ENCODE results near the gene ADCY2. TPM values are rescaled to one million over a fixed set of nuclear protein-coding genes. Genes with fewer than 3 reads are reported as not detected.
A peak's percentile ranks its signal among the peaks of the same experiment; 100 is the strongest.

ADCY2 gene
- total RNA-seq, 4 donors from 2014 or later = 4.8 to 9.1 (median 5.7) TPM

DNA sequence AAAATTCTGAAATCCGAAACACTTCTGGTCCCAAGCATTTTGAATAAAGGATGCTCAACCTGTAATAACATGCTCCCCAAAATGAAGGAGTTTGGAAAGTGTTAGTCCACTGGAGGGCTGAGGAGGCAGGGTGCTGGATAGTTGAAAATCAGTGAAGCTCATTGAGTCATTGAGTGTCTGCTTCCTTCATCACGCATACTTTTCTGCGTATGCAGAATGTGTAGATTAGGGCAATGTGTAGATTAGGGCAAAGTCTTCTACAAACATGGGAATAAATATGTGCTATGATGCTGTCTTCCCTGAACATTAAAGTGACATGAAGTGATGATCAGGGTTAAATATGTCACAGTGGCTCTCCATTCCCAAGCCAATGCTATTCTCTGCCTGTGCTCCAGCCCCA is 261.2 kb downstream of the ADCY2 start:
- intact Hi-C loops (cut with DNase I) = no loop called here
- Histone ChIP-seq H3K4me3 (no peak overlapping the region), H3K27ac (replicated peaks in 1 of 4) (no peak overlapping the region), H3K36me3 (no peaks in the 10 kb centered on the region), H3K27me3 (no peaks in the 10 kb centered on the region), H3K4me1 (peaks cover 0 to 5% (median 0%) of the 10 kb centered on the region in 4 donors), H3K9me3 (no peaks in the 10 kb centered on the region)
- peak; percentile 55 for DNase-seq (ENCODE audit: extremely low spot score)
- TF ChIP-seq EP300 (IDR thresholded peaks at IDR 0.05) = no peak
- no peak for TF ChIP-seq POLR2A (IDR thresholded peaks at IDR 0.05; ENCODE audit: low read depth)
- no peak for TF ChIP-seq POLR2AphosphoS5 (IDR thresholded peaks at IDR 0.05)
- no peak for TF ChIP-seq CTCF (IDR thresholded peaks at IDR 0.05)
- WGBS = 96% methylated on average over 3 of the region's 3 CpGs

- TF ChIP-seq POLR2AphosphoS5 (IDR thresholded peaks at IDR 0.05) (no peak), EP300 (IDR thresholded peaks at IDR 0.05) (no peak), CTCF (IDR thresholded peaks at IDR 0.05) (no peak), POLR2A (IDR thresholded peaks at IDR 0.05; ENCODE audit: low read depth) (no peak)
- no peaks in the 10 kb centered on the region for H3K36me3 ChIP-seq
- WGBS = 86% methylated on average over 4 of the region's 4 CpGs
- H3K9me3 ChIP-seq = no peaks in the 10 kb centered on the region
- intact Hi-C loops (cut with DNase I) = no loop called here
- H3K4me3 ChIP-seq = no peak overlapping the region
- H3K4me1 ChIP-seq = no peaks in the 10 kb centered on the region
- DNase-seq (ENCODE audit: extremely low spot score) = no peak
- no peaks in the 10 kb centered on the region for H3K27me3 ChIP-seq
- no peak overlapping the region for H3K27ac ChIP-seq (replicated peaks in 1 of 4)
Measured at GRCh38 chr5:7659420-7659819, 263.5 kb downstream of the ADCY2 start.

DNA sequence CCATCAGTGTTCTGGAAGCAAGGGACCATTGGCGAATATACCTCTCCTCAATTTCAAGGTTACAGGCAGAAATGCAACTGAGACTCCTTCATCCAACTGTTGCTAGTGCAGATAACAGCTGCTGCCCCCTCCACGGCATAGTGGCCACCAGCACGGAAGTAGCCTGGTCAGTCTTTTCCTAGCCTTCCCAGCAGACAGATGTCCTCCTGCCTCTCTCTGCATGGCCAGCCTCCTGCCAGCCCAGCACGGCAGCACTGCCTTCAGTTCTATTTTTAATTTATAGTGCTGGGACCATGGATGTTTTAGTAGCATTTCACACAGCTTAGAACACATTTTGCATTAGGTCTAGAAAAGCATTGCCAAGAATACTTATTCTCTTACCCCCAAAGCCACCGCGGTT is 266.4 kb downstream of the ADCY2 start:
- H3K4me3 ChIP-seq = no peak overlapping the region
- H3K36me3 ChIP-seq = no peaks in the 10 kb centered on the region
- no peak for TF ChIP-seq EP300 (IDR thresholded peaks at IDR 0.05)
- TF ChIP-seq POLR2A (IDR thresholded peaks at IDR 0.05; ENCODE audit: low read depth) = no peak
- TF ChIP-seq POLR2AphosphoS5 (IDR thresholded peaks at IDR 0.05) = no peak
- TF ChIP-seq CTCF (IDR thresholded peaks at IDR 0.05) = no peak
- WGBS = 78% methylated on average over 5 of the region's 6 CpGs
- no peaks in the 10 kb centered on the region for H3K4me1 ChIP-seq
- intact Hi-C loops (cut with DNase I) = no loop called here
- H3K27me3 ChIP-seq = no peaks in the 10 kb centered on the region
- peak; percentile 82 for DNase-seq (ENCODE audit: extremely low spot score)
- H3K9me3 ChIP-seq = no peaks in the 10 kb centered on the region
- no peak overlapping the region for H3K27ac ChIP-seq (replicated peaks in 1 of 4)

- 70% methylated on average over 3 of the region's 3 CpGs for WGBS
- TF ChIP-seq POLR2AphosphoS5 (IDR thresholded peaks at IDR 0.05) (no peak), POLR2A (IDR thresholded peaks at IDR 0.05; ENCODE audit: low read depth) (no peak), CTCF (IDR thresholded peaks at IDR 0.05) (no peak), EP300 (IDR thresholded peaks at IDR 0.05) (no peak)
- H3K4me1 ChIP-seq = no peaks in the 10 kb centered on the region
- H3K27me3 ChIP-seq = no peaks in the 10 kb centered on the region
- no peaks in the 10 kb centered on the region for H3K9me3 ChIP-seq
- H3K4me3 ChIP-seq = no peak overlapping the region
- intact Hi-C loops (cut with DNase I) = no loop called here
- DNase-seq (ENCODE audit: extremely low spot score) = peak; percentile 62
- H3K36me3 ChIP-seq = no peaks in the 10 kb centered on the region
- H3K27ac ChIP-seq (replicated peaks in 1 of 4) = no peak overlapping the region
Measured at GRCh38 chr5:7663808-7664207, 267.9 kb downstream of the ADCY2 start.

GRCh38 chr5:7664208-7664607 is 268.3 kb downstream of the ADCY2 start:
- WGBS = 87% methylated on average over 2 of the region's 2 CpGs
- intact Hi-C loops (cut with DNase I) = no loop called here

More at GRCh38 chr5:7664208-7664607, 268.3 kb downstream of the ADCY2 start:
- TF ChIP-seq POLR2A (IDR thresholded peaks at IDR 0.05; ENCODE audit: low read depth) (no peak), EP300 (IDR thresholded peaks at IDR 0.05) (no peak), CTCF (IDR thresholded peaks at IDR 0.05) (no peak), POLR2AphosphoS5 (IDR thresholded peaks at IDR 0.05) (no peak)
- Histone ChIP-seq H3K27ac (replicated peaks in 1 of 4) (no peak overlapping the region), H3K4me1 (no peaks in the 10 kb centered on the region), H3K4me3 (no peak overlapping the region), H3K9me3 (no peaks in the 10 kb centered on the region), H3K27me3 (no peaks in the 10 kb centered on the region), H3K36me3 (no peaks in the 10 kb centered on the region)
- no peak for DNase-seq (ENCODE audit: extremely low spot score)
